H9 (cell line): Measurements from ENCODE around the gene LPCAT2. TPM values are rescaled to one million over a fixed set of nuclear protein-coding genes. Genes with fewer than 3 reads are reported as not detected.

Experiments used
- DNase-seq: peaks from one replicate; pipeline ENCODE4 v3.0.0-alpha.2; 2017
- H2AFZ ChIP-seq: one replicate; pipeline ENCODE4 v1.6.1; 2013; ENCODE audit warnings: mild to moderate bottlenecking, low read length, control low read depth, moderate library complexity
- H2AK5ac ChIP-seq: 2 replicates; pipeline ENCODE4 v1.6.1; 2013; ENCODE audit warnings: low read length, control low read depth, mixed read lengths; ENCODE audit not compliant: insufficient read length
- H2BK120ac ChIP-seq: one replicate; pipeline ENCODE4 v1.6.1; 2013; ENCODE audit warnings: low read depth, mild to moderate bottlenecking, low read length, control low read depth, inconsistent platforms; ENCODE audit not compliant: poor library complexity, severe bottlenecking
- H2BK12ac ChIP-seq: 2 replicates; pipeline ENCODE4 v1.6.1; 2013; ENCODE audit warnings: low read length, control low read depth, mixed read lengths, low read depth; ENCODE audit not compliant: insufficient read length
- H2BK15ac ChIP-seq: 2 replicates; pipeline ENCODE4 v1.6.1; 2013; ENCODE audit warnings: low read depth, low read length, control low read depth
- H2BK20ac ChIP-seq: one replicate; pipeline ENCODE4 v1.6.1; 2013; ENCODE audit warnings: low read depth, mild to moderate bottlenecking, low read length, control low read depth, inconsistent platforms; ENCODE audit not compliant: poor library complexity, severe bottlenecking
- H2BK5ac ChIP-seq: 2 replicates; pipeline ENCODE4 v1.6.1; 2013; ENCODE audit warnings: low read length, control low read depth, mixed read lengths; ENCODE audit not compliant: insufficient read length
- H3K14ac ChIP-seq: 2 replicates; pipeline ENCODE4 v1.6.1; 2013; ENCODE audit warnings: low read length, control low read depth; ENCODE audit not compliant: insufficient read depth
- H3K18ac ChIP-seq: 2 replicates; pipeline ENCODE4 v1.6.1; 2013; ENCODE audit warnings: low read depth, mild to moderate bottlenecking, mixed read lengths, low read length, control low read depth; ENCODE audit not compliant: insufficient read length
- H3K23ac ChIP-seq: 2 replicates; pipeline ENCODE4 v1.6.1; 2013; ENCODE audit warnings: low read length, control low read depth, mixed read lengths, low read depth; ENCODE audit not compliant: insufficient read length
- H3K23me2 ChIP-seq: 2 replicates; pipeline ENCODE4 v1.6.1; 2013; ENCODE audit warnings: low read depth, mild to moderate bottlenecking, mixed read lengths, low read length, control low read depth; ENCODE audit not compliant: insufficient read length, poor library complexity, severe bottlenecking
- H3K27ac ChIP-seq: 2 replicates; pipeline ENCODE4 v1.5.1; 2013; ENCODE audit warnings: low read length, control low read depth, mixed read lengths, low read depth; ENCODE audit not compliant: insufficient read length
- H3K27me3 ChIP-seq: 2 replicates; pipeline ENCODE4 v1.6.1; 2013; ENCODE audit warnings: low read length, control low read depth, inconsistent platforms; ENCODE audit not compliant: insufficient read depth
- H3K4ac ChIP-seq: 2 replicates; pipeline ENCODE4 v1.6.1; 2013; ENCODE audit warnings: low read depth, mild to moderate bottlenecking, control low read depth, inconsistent platforms, low read length, moderate library complexity
- H3K4me1 ChIP-seq: 2 replicates; pipeline ENCODE4 v1.6.1; 2013; ENCODE audit warnings: low read length, control low read depth, inconsistent platforms; ENCODE audit not compliant: insufficient read depth
- H3K4me2 ChIP-seq: 2 replicates; pipeline ENCODE4 v1.6.1; 2013; ENCODE audit warnings: low read length, control low read depth, mixed read lengths; ENCODE audit not compliant: insufficient read length, insufficient read depth
- H3K56ac ChIP-seq: 2 replicates; pipeline ENCODE4 v1.6.1; 2013; ENCODE audit warnings: low read depth, mild to moderate bottlenecking, mixed read lengths, low read length, control low read depth; ENCODE audit not compliant: insufficient read length
- H3K79me1 ChIP-seq: 2 replicates; pipeline ENCODE4 v1.6.1; 2013; ENCODE audit warnings: low read depth, mild to moderate bottlenecking, moderate library complexity, low read length, control low read depth, inconsistent platforms; ENCODE audit not compliant: insufficient read depth, poor library complexity, severe bottlenecking
- H3K79me2 ChIP-seq: 2 replicates; pipeline ENCODE4 v1.6.1; 2013; ENCODE audit warnings: low read length, control low read depth, inconsistent platforms; ENCODE audit not compliant: insufficient read depth
- H3K9ac ChIP-seq: 2 replicates; pipeline ENCODE4 v1.6.1; 2013; ENCODE audit warnings: low read length, control low read depth, mixed read lengths; ENCODE audit not compliant: insufficient read length; ENCODE audit errors: extremely low read depth
- H3K9me3 ChIP-seq: one replicate; pipeline ENCODE4 v1.6.1; 2013; ENCODE audit warnings: low read depth, low read length, inconsistent platforms; ENCODE audit not compliant: control insufficient read depth
- H3T11ph ChIP-seq: one replicate; pipeline ENCODE4 v1.6.1; 2013; ENCODE audit warnings: mild to moderate bottlenecking, low read length, control low read depth, inconsistent platforms
- H4K20me1 ChIP-seq: one replicate; pipeline ENCODE4 v1.6.1; 2013; ENCODE audit not compliant: control insufficient read depth, insufficient read length, insufficient read depth
- H4K5ac ChIP-seq: 2 replicates; pipeline ENCODE4 v1.6.1; 2013; ENCODE audit warnings: low read depth, mild to moderate bottlenecking, mixed read lengths, low read length, control low read depth; ENCODE audit not compliant: insufficient read length
- H4K8ac ChIP-seq: replicated peaks from 2 replicates; pipeline ENCODE4 v1.6.1; 2013; ENCODE audit warnings: low read length, control low read depth, mixed read lengths, low read depth; ENCODE audit not compliant: insufficient read length
- H4K91ac ChIP-seq: 2 replicates; pipeline ENCODE4 v1.6.1; 2013; ENCODE audit warnings: low read depth, mild to moderate bottlenecking, moderate library complexity, mixed read lengths, low read length, control low read depth; ENCODE audit not compliant: insufficient read length
- H3K27ac Mint-ChIP-seq, 3 experiments: 2 replicates in 2 of 3; 3 replicates in 1 of 3; pipeline ENCODE4 v1.8.0; 2020 to 2021; ENCODE audit warnings: mixed read lengths in 3 of 3, mild to moderate bottlenecking in 1 of 3, moderate library complexity in 1 of 3
- H3K27me3 Mint-ChIP-seq: 2 replicates; pipeline ENCODE4 v1.8.0; 2021; ENCODE audit warnings: low read depth, mild to moderate bottlenecking, moderate library complexity, mixed read lengths
- H3K36me3 Mint-ChIP-seq, 3 experiments: 2 replicates in 2 of 3; 3 replicates in 1 of 3; pipeline ENCODE4 v1.8.0; 2020 to 2021; ENCODE audit warnings: low read depth in 3 of 3, mixed read lengths in 3 of 3; ENCODE audit not compliant: insufficient read depth in 1 of 3
- H3K4me1 Mint-ChIP-seq, 2 experiments: 2 replicates each; pipeline ENCODE4 v1.8.0; 2020; ENCODE audit warnings: mixed read lengths in 2 of 2
- H3K4me3 Mint-ChIP-seq, 2 experiments: 2 replicates in 1 of 2; 3 replicates in 1 of 2; pipeline ENCODE4 v1.8.0; 2020 to 2021; ENCODE audit warnings: mild to moderate bottlenecking in 2 of 2, mixed read lengths in 2 of 2, moderate library complexity in 1 of 2
- H3K9me3 Mint-ChIP-seq, 2 experiments: 2 replicates in 1 of 2; 3 replicates in 1 of 2; pipeline ENCODE4 v1.8.0; 2020; ENCODE audit warnings: mild to moderate bottlenecking in 2 of 2, mixed read lengths in 2 of 2, moderate library complexity in 1 of 2
- CTCF ChIP-seq: fragments of 200-600 bp; sonication (generic); conservative IDR thresholded peaks from 3 replicates; pipeline ENCODE4 v1.8.0; 2021; ENCODE audit warnings: antibody characterized with exemption, mild to moderate bottlenecking
- WGBS: extraction: QIAGEN DNeasy Blood & Tissue Kit; methylation state at CpG from one replicate; pipeline ENCODE4 v1.1.7; 2013; ENCODE audit warnings: missing lambda C conversion rate, low lambda C conversion rate, mixed read lengths; ENCODE audit not compliant: insufficient read length; ENCODE audit errors: extremely low coverage; 5-methylcytosine and 5-hydroxymethylcytosine counted together
- total RNA-seq: library from RNA; stranded (reverse); gene quantifications from 2 replicates; pipeline ENCODE4 v1.2.1, GENCODE V29; 2021

LPCAT2 gene
- total RNA-seq, 1 experiment from 2014 or later: 2.8 TPM

- no peak overlapping the region for H4K5ac ChIP-seq
- H2BK20ac ChIP-seq: no peak overlapping the region
- no peak overlapping the region for H3K56ac ChIP-seq
- no peak overlapping the region for H3T11ph ChIP-seq
- H3K23ac ChIP-seq: no peak overlapping the region
- no peaks in the 10 kb centered on the region for H3K23me2 ChIP-seq
- H2AFZ ChIP-seq: no peak overlapping the region
- no peaks in the 10 kb centered on the region for H3K79me2 ChIP-seq
- no peak overlapping the region for H3K4ac ChIP-seq
- H2BK12ac ChIP-seq: no peak overlapping the region
- H2BK15ac ChIP-seq: no peak overlapping the region
- H3K4me1 Mint-ChIP-seq: peaks cover 11 to 13% of the 10 kb centered on the region in 2 experiments
- no peaks in the 10 kb centered on the region for H3K79me1 ChIP-seq
- H3K4me2 ChIP-seq: no peak overlapping the region
- no peak overlapping the region for H3K18ac ChIP-seq
- H2BK5ac ChIP-seq: no peak overlapping the region
- no peaks in the 10 kb centered on the region for H3K9me3 ChIP-seq
- no peak overlapping the region for H3K9ac ChIP-seq
- peaks cover 6% of the 10 kb centered on the region; the same call in 1 of the 2 replicates for H3K4me1 ChIP-seq
- no peak overlapping the region; a peak in 1 of 7 replicates for H3K27ac Mint-ChIP-seq
- no peaks in the 10 kb centered on the region for H3K9me3 Mint-ChIP-seq
- no peaks in the 10 kb centered on the region for H3K27me3 ChIP-seq
- H3K14ac ChIP-seq: no peak overlapping the region
- H2BK120ac ChIP-seq: no peak overlapping the region
- no peak overlapping the region for H4K8ac ChIP-seq
- no peak overlapping the region for H3K27ac ChIP-seq
- H2AK5ac ChIP-seq: no peak overlapping the region
- H3K36me3 Mint-ChIP-seq: peaks cover 0 to 6% (median 0%) of the 10 kb centered on the region in 3 experiments; a peak in 2 of 7 replicates
- H3K27me3 Mint-ChIP-seq: no peaks in the 10 kb centered on the region
- H4K91ac ChIP-seq: no peak overlapping the region
- WGBS: no CpG with 5 or more reads among the region's 6 CpGs
- H3K4me3 Mint-ChIP-seq: no peak overlapping the region
- no peak for DNase-seq
- TF ChIP-seq CTCF: no peak
- H4K20me1 ChIP-seq: no peaks in the 10 kb centered on the region
These were observed 10.8 kb upstream of the LPCAT2 start for GRCh38 chr16:55498101-55498500.
